H54 (cell line): ENCODE results near the gene ACYP1.

Experiments
- DNase-seq: peaks from one replicate; pipeline ENCODE4 v3.0.0; 2011; ENCODE audit warnings: low spot score, mixed read lengths; ENCODE audit not compliant: insufficient read length
- FAIRE-seq: peaks from 3 replicates; lab custom pipeline; 2011; peaks lifted over from hg19 to GRCh38; lab: Jason Lieb, UNC
- POLR2A ChIP-seq: IDR thresholded peaks from 2 replicates; pipeline ENCODE4 v1.6.1; 2011; ENCODE audit warnings: low read depth, mild to moderate bottlenecking, low read length

The ACYP1 gene

DNA sequence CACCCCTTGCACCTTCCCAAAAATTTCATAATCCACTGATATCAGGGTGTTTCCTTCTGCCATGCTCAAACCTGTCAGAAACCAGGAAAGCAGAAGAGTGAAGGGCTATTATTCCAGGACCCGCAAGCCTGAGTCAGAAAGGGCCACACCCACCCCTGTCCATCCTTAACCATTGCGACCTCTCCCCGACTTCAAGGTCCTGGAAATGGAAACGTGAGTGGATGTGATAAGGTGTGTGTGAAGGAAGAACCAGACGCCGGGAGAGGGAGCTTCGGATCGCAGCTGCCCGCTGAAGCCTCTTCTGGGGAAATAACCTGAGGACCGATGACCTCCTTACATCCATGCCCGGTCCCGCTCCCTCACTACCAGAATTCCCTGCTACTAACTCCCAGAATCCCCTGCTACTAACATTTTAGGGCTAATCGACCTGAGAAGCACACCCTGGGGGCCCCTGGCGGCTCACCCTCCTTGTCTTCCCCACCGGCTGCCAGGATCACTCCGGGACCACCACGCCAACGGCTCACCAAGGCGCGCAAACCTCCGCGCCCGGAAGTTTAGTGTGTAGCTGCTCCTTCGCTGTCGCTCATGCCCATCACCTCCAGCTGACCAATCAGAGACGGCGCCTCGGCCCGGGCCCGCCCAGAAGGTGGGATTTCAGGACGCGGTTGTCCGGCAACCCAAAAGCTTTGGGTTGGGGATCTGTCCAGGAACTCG is at the start of gene ACYP1:
Gene ACYP1 (minus strand): TSS at position 534 of the 714 bp plus-strand sequence. CDS start 471 bp downstream, at position 63.
- peak; percentile 50 for TF ChIP-seq POLR2A
- peak; percentile 53 for DNase-seq
- peak; percentile 87 for FAIRE-seq

DNA sequence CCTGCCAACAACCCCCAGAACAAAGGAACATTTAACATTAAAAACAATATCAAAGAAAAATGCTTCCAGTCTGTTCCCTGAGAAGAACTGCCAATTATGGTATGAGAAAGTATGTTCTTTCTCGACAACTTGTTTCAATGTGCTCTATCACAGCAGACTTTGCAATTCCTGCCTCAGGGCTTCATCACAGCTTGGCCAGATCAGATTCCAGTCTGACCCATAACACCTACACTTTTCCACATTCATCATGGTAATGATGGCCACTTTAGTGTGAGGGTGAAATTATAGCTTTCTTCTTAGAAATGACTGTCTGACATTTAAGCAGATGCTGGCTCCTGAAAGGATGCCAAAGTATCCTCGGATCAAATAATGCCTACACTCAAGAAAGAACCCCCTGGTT is 46.1 kb upstream of the ACYP1 start:
- DNase-seq (no peak), FAIRE-seq (no peak)
- no peak for TF ChIP-seq POLR2A

GRCh38 chr14:75107186-75107585 is 43.4 kb upstream of the ACYP1 start:
- FAIRE-seq (no peak), DNase-seq (no peak)
- no peak for TF ChIP-seq POLR2A

- FAIRE-seq (no peak), DNase-seq (no peak)
- TF ChIP-seq POLR2A = no peak
Observed at GRCh38 chr14:75101491-75101890, 37.7 kb upstream of the ACYP1 start.

DNA sequence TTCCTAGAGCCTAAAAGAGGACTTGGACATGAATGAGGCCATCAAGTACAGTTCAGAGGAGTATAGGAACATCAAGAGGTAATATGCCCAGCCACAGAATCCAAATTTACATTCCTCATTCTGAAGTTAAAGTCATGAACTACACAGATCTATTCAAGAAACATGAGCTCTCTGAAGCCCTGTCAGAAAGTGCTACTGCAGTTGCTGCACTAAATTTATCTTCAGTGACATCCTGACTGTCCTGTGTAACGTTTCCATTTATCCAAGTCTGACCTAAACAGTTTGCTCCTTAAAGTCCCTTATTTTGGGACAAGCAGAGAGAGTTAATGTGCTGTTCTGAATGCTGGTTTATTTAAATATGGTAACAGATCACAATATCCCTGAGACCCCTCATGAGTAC is 34.9 kb upstream of the ACYP1 start:
- DNase-seq (no peak), FAIRE-seq (no peak)
- TF ChIP-seq POLR2A = no peak

DNA sequence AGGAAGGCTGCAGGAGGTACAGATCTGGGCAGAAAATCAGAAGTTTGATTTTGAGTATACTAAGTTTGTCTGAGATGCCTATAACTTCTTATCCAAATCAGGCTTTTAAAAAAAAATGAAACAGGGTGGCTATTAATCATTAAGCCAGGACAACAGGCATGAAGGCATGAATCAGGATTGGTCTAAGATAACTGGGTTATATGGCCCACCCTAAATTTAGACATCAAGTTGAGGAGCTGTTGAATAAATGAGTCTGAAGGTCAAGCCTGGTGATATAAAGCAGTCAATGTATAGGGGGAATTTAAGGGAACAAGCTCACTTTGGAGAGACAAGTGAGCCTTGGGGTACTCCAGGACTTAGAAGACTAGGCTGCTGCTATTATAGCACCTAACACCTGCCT is 34.4 kb upstream of the ACYP1 start:
- no peak for FAIRE-seq
- no peak for DNase-seq
- TF ChIP-seq POLR2A = no peak

DNA sequence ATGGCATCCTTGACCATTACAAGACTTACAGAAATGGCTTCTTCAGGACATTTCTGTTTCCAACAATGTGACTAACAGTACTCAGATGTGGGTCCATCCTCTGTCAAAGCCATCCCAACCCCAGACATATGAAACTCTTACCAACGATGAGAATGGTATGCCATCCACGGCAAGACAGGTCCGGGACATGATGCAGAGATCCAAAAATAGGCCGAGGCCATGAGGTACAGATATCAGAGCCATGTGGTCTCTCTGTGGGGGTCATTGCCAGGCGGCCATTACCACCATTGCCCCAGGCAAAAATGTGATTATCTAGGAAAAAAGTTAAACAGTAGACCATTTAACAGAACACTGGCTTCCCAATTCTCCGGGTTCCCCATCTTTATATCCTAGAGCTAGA is 33.1 kb upstream of the ACYP1 start:
- DNase-seq (no peak), FAIRE-seq (no peak)
- no peak for TF ChIP-seq POLR2A

- FAIRE-seq = no peak
- TF ChIP-seq POLR2A = no peak
Observed at GRCh38 chr14:75095690-75096089, 31.9 kb upstream of the ACYP1 start.

DNA sequence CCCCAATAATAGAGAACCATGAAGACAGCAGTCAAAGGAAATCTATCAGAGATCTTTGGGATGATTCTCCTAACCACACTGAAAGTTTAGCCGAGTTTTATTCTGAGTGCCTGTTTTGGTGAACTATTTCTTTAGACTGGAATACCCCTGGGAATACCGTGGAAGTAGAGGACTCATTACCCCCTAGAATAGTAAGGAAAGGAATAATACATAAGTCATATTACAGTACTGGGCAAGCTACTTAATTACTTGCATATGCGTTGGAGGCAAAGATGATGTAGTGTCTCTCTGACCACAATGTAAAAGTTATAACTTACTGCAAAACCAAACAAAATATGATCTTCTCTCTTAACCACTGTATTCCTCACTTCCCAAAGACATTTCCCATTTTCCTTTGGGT is 31.1 kb upstream of the ACYP1 start:
- FAIRE-seq = no peak
- no peak for DNase-seq
- TF ChIP-seq POLR2A = no peak

More at GRCh38 chr14:75095690-75096089, 31.9 kb upstream of the ACYP1 start:
- no peak for DNase-seq

GRCh38 chr14:75092698-75093097 is 28.9 kb upstream of the ACYP1 start:
- FAIRE-seq = no peak
- TF ChIP-seq POLR2A = no peak
- no peak for DNase-seq

DNA sequence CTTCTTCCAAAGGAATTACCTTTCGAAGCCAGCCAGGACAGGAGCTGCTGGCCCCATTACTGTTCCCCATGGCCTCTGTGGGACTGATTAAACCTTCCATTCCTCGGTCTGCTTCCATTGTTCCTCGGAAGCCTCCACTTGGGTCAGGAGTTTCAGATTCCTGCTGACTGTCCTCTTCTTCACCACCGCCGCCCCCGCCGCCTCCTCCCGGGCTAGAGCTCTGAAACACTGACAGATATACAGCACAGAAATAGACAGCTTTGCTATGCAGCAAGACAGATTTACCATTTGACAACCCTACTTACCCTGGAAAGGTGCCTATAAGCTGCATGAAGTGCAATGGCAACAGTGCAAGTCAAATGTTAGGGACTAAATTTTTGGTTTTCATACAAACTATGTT is 27.4 kb upstream of the ACYP1 start:
- no peak for FAIRE-seq
- no peak for TF ChIP-seq POLR2A
- no peak for DNase-seq

DNA sequence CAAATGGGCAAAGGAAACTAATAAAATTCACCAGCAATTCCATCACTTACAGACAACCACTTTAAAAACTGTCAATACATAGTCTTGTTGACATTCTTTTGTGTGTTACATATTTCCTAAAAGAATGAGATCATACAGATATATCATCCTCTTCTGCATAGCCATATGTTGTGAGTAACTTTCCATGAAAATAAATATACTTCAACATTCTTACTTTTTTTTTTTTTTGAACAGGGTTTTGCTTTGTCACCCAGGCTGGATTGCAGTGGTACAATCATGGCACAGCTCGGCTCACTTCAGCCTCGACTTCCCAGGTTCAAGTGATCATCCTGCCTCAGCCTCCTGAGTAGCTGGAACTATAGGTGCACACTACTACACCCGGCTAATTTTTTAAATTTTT is 26.5 kb upstream of the ACYP1 start:
- no peak for TF ChIP-seq POLR2A
- FAIRE-seq (no peak), DNase-seq (no peak)

DNA sequence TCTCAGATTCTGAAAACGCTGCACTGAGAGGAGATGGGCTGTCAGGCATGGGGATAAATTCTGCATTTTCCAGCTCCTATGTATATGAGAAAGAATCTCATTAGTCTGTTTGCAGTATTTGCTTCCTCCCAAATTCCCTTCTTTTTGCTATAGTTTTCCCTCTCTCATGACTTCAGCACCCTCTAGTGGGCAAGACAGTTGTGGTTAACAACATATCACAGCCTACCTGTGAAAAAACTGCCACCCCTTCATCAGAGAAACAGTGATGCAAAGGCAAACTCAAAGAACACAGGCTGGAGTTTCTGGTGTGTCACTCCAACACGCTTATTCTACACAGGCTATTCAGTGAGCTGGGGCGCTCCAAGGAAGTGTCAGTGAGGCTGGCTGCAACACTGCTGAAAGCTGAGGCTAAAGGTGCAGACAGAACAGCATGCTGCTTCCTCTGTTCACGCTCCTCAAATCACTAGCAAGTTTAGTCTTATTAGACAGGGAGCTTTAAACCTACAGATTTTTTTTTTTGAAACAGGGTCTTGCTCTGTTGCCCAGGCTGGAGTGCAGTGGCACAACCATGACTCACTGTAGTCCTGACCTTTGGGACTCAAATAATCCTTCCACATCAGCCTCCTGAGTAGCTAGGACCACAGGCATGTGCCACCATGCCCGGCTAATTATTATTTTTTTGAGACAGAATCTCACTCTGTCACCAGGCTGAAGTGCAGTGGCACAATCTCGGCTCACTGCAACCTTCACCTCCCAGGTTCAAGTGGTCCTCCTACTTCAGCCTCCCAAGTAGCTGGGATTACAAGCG is 24.9 kb upstream of the ACYP1 start:
- FAIRE-seq = peak; percentile 61
- no peak for TF ChIP-seq POLR2A
- DNase-seq = peak; percentile 19

DNA sequence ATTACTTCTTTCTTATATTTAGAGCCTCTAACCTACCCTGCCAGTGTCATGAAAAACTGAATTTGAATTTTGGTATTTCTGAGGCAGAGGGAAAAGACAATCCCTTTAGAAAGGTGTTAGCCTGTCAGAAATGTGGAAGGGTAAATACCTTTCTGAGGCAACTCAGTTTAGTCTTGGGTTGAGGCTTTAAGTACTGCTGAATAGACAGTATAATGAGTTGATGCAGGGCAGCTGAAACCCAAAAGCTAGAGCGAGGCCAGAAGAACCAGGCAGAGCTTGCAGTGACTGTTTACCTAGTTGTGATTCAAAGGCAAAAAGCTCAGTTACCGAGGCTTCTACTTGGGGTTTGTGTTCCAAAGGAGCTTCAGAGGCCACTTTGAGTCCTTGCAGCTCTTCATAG is 24.3 kb upstream of the ACYP1 start:
- no peak for TF ChIP-seq POLR2A
- DNase-seq (no peak), FAIRE-seq (no peak)

DNA sequence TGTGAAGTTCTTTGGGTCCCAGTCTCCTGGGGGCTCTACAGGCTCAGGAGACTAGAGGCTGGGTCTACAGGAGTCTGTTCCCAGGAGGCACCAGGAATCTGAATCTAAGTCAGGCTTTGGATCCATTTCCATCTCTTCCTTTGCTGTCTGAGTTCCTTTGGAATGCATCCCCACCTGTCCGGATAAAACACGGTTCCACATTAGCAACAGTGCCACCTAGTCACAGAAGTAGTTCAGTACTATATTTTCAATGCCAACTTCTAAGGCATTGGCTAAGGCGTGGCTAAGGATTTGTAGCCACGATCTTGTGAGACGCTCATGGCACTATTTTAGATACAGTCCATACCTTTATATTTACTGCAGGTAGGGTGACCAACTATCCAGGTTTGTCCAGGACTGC is 20.7 kb upstream of the ACYP1 start:
- no peak for TF ChIP-seq POLR2A
- FAIRE-seq (no peak), DNase-seq (no peak)

DNA sequence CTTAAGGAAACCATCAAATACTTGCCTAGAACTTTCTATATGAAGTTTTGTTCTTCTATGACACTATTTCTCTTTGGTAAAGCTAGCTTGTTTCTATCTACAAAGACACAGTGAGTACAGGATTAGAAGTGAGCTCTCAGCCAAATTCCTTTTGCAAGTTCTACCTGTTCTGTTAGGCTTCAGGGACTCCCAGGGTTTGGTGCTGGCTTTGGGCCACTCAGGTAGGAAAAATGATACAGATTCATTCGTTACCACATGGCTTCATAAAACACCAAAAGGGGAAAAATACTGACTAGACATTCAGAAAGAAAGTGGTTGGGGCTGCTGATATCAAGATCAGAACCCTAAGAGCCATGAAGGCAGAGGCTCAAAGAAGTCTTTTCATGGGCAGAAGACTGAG is 19.4 kb upstream of the ACYP1 start:
- no peak for FAIRE-seq
- no peak for TF ChIP-seq POLR2A

More for the DNA sequence above, 19.4 kb upstream of the ACYP1 start:
- DNase-seq = no peak
